Ovary (tissue), 9 donors: ENCODE results near the gene EHMT1. TPM values are rescaled to one million over a fixed set of nuclear protein-coding genes. Genes with fewer than 3 reads are reported as not detected.

ENCODE experiments used
- DNase-seq, 5 donors: peaks; one replicate each; pipeline ENCODE4 v3.0.0-alpha.2; 2019 to 2020
- H3K27ac ChIP-seq, 2 donors: fragments of 200-600 bp; one replicate each; pipeline versions ENCODE4 v1.5.1 to v1.8.0; 2019 to 2022
- H3K27me3 ChIP-seq: fragments of 200-600 bp; one replicate; pipeline ENCODE4 v1.8.0; 2022
- H3K36me3 ChIP-seq: fragments of 200-600 bp; sonication (generic); one replicate; pipeline ENCODE4 v1.5.1; 2019
- H3K4me1 ChIP-seq: one replicate; pipeline ENCODE4 v1.8.1; 2013; ENCODE audit warnings: mild to moderate bottlenecking, moderate library complexity; ENCODE audit not compliant: insufficient read depth
- H3K4me3 ChIP-seq: fragments of 200-600 bp; sonication (generic); one replicate; pipeline ENCODE4 v1.5.1; 2017
- H3K9me3 ChIP-seq, 2 donors: fragments of 200-600 bp in 1 of 2; sonication (generic) in 1 of 2; one replicate each; pipeline versions ENCODE4 v1.5.1 to v1.8.1; 2013 to 2019; ENCODE audit warnings: mild to moderate bottlenecking in 1 of 2, moderate library complexity in 1 of 2
- CTCF ChIP-seq, 3 donors: fragments of 450-650 bp in 2 of 3; fragments of 200-600 bp in 1 of 3; IDR thresholded peaks; one replicate each; pipeline versions ENCODE4 v1.5.1 to v1.8.0; 2016 to 2022; ENCODE audit warnings: antibody characterized with exemption in 3 of 3, mild to moderate bottlenecking in 1 of 3
- EP300 ChIP-seq: sonication (generic); formaldehyde crosslinking; IDR thresholded peaks from one replicate; pipeline ENCODE4 v1.6.1; 2017; ENCODE audit warnings: antibody characterized with exemption
- POLR2A ChIP-seq: fragments of 450-650 bp; IDR thresholded peaks from one replicate; pipeline ENCODE4 v1.6.1; 2017; ENCODE audit warnings: antibody characterized with exemption, mild to moderate bottlenecking, moderate library complexity
- WGBS, 3 donors: extraction: QIAGEN DNeasy Blood & Tissue Kit in 1 of 3; methylation state at CpG; one replicate each; pipeline versions ENCODE4 v1.1.5 to v1.1.7; 2013 to 2017; 5-methylcytosine and 5-hydroxymethylcytosine counted together
- intact Hi-C, 4 donors: fragments of 100-400 bp; cut with DNase I; formaldehyde crosslinking; loops; one replicate each; pipeline versions ENCODE4 v1.11.0 to v1.15.1; 2022 to 2023
- polyA plus RNA-seq, 2 donors: library from polyadenylated mRNA; stranded (reverse); fragments of 200-250 nt in 1 of 2; fragments of 350-450 nt in 1 of 2; fragmentation: Illumina TruSeq in 1 of 2; extraction: RNeasy Lipid Tissue Mini Kit (QIAGEN cat#74804) in 1 of 2; gene quantifications; one replicate each; pipeline ENCODE4 v1.2.3, GENCODE V29; 2013 to 2014
- total RNA-seq, 7 donors: library from RNA; depleted of rRNA in 2 of 7; stranded (reverse); fragments of >200 nt in 2 of 7; fragmentation: NEBNext Ultra II Directional in 3 of 7; extraction: Animal tissue kit (Norgen Biotek cat#: 25700) in 3 of 7; gene quantifications; one replicate each; pipeline versions ENCODE4 v1.1.0 to v1.2.4, GENCODE V29; 2016 to 2023
- donor health status: DM: no; HTN: no; CAD: no; lungs with moderate emphysema.
- donor health status: DM: no; HTN: no; CAD: no.
- donor health status: Bipolar disorder and iron deficiency.
- donor health status: DM: yes; HTN: yes; CAD: no.
- donor health status: DM: no; HTN: no; CAD: no.
- donor health status: DM: yes; HTN: yes; CAD: no.

The EHMT1 gene
- total and polyA plus RNA-seq, 9 donors: 40.8 to 98.5 (median 77.9) TPM

DNA sequence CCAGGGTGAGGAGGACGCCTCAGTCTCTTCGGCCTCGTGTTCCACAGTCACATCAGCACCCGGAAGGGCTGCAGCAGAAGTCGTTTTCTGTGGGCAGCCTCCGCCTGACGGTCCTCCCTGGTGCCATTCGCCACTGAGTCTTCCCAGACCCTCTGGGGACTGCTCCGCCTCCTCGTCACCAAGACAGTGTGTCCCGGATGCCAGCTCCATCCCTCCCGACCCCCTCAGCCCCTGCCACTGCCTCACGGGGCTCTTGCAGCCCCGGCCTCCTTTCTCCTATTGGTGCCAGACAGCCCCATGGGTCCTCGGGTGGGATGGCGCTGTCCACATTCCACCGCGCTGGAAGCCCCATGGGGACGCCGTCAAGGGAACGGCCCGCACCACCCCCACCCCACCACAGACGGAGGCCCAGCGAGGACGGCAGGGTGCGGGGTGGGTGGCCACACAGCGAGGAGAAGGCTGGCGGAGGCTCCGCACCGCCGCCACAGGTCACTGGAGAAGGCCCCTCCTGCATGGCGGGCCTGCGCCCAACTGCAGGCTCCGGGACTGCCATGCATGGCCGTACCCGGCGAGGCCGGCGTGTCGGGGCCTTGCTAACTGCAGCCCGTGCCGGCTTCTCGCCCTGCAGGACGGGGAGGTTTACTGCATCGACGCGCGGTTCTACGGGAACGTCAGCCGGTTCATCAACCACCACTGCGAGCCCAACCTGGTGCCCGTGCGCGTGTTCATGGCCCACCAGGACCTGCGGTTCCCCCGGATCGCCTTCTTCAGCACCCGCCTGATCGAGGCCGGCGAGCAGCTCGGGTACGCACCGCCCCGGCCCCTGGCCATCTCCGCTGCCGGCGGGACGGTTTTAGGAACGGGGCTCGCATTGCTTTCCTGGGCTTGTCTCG lies 215.2 kb downstream of the EHMT1 start:
- WGBS, 3 donors: 96 to 97% (median 97%) methylated on average over 62 to 73 of the region's 73 CpGs
- TF ChIP-seq POLR2A: no peak
- no peak for TF ChIP-seq CTCF (IDR thresholded peaks at IDR 0.05)
- no peak for TF ChIP-seq EP300
- H3K27ac ChIP-seq: no peak overlapping the region
- no peak overlapping the region for H3K4me3 ChIP-seq
- H3K4me1 ChIP-seq: no peaks in the 10 kb centered on the region
- H3K9me3 ChIP-seq: no peaks in the 10 kb centered on the region
- no peak for DNase-seq
- H3K27me3 ChIP-seq: no peaks in the 10 kb centered on the region
- H3K36me3 ChIP-seq: no peaks in the 10 kb centered on the region
- intact Hi-C loops: no loop called here

- TF ChIP-seq CTCF (IDR thresholded peaks at IDR 0.05) (no peak), POLR2A (no peak), EP300 (no peak)
- Histone ChIP-seq H3K27ac (no peak overlapping the region), H3K27me3 (no peaks in the 10 kb centered on the region), H3K36me3 (no peaks in the 10 kb centered on the region), H3K9me3 (no peaks in the 10 kb centered on the region), H3K4me1 (no peaks in the 10 kb centered on the region), H3K4me3 (no peak overlapping the region)
- intact Hi-C loops: no loop called here
- 96 to 97% (median 97%) methylated on average over 66 of the region's 66 CpGs for WGBS, 3 donors
- DNase-seq: no peak
These were observed 216.2 kb downstream of the EHMT1 start for GRCh38 chr9:137834846-137835546.

DNA sequence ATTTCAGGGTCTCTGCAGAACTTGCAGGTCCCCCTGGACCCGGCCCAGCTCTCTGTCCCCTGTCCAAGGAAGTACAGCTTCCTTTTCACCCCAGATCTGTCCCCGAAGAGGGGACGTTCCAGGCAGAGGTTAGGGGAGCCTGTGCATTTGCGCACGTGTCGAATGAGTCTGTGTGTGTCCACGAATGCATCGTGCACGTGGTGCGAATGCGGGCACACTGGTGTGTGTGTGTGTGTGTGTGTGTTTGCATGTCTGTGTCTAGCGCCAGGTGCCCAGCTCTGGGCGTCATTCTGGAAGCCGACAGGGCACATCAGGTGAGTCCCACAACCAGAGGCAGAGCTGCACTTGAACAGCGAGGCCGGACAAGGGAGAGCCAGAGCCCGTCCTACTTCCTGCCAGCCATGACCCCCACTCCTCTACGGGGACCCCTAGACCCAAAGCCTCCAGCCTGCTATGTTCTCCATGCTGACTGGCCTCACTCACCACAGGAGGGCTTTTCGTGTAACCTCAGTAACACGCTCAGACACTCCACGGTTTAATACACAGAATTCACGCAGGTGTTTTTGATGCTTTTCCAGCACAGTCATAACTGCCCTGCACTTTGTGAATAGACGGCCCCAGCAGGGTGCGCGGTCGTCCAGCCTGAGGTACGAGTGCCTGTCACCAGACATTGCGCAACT lies 217.5 kb downstream of the EHMT1 start:
- Histone ChIP-seq H3K4me1 (no peaks in the 10 kb centered on the region), H3K9me3 (no peaks in the 10 kb centered on the region), H3K27me3 (no peaks in the 10 kb centered on the region), H3K4me3 (no peak overlapping the region), H3K27ac (no peak overlapping the region), H3K36me3 (no peaks in the 10 kb centered on the region)
- TF ChIP-seq POLR2A: no peak
- no peak for TF ChIP-seq CTCF (IDR thresholded peaks at IDR 0.05)
- no peak for TF ChIP-seq EP300
- no peak for DNase-seq
- intact Hi-C loops: no loop called here
- 89 to 90% (median 90%) methylated on average over 28 of the region's 28 CpGs for WGBS, 3 donors

DNA sequence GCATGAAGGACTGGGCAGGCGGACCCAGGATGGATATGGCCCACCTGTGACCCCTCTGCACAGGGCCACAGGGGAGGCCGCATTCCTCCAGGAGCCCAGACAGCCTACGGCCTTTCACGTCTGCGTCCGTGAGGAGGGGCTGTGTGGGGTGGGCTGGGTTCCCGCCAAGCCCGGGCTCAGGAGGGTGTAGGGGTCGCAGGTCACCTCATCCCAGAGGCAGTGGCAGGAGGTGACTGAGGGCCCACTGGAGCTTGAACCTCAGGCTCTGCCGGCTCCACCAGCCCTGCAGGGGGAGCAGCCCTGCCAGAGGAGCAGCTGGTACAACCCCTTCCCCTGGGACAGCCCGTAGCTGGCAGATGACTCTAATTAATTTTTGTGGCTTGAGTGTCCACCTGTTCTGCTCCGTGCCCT lies 218.0 kb downstream of the EHMT1 start:
- H3K27me3 ChIP-seq: no peaks in the 10 kb centered on the region
- no peak for DNase-seq
- no peaks in the 10 kb centered on the region for H3K4me1 ChIP-seq
- no peak overlapping the region for H3K4me3 ChIP-seq
- TF ChIP-seq CTCF (IDR thresholded peaks at IDR 0.05) (no peak), EP300 (no peak), POLR2A (no peak)
- WGBS, 3 donors: 61 to 65% (median 63%) methylated on average over 12 of the region's 12 CpGs
- H3K9me3 ChIP-seq: no peaks in the 10 kb centered on the region
- H3K27ac ChIP-seq: no peak overlapping the region
- intact Hi-C loops: no loop called here
- no peaks in the 10 kb centered on the region for H3K36me3 ChIP-seq
